Activated CD8-positive, alpha-beta T cell treated with anti-CD3 and anti-CD28 coated beads, Interleukin-2, amount 10 ng/mL, durations not matched to agents 7 days and 5 days (primary cell): ENCODE data around the gene MIEF1. TPM values are rescaled to one million over a fixed set of nuclear protein-coding genes. Genes with fewer than 3 reads are reported as not detected.

Experiments
- ATAC-seq: fragments of 150-1000 bp; cut with Tn5 transposase; one replicate; pipeline ENCODE4 v1.10.0; 2021; ENCODE audit warnings: moderate library complexity
- CTCF ChIA-PET: fragments of 350-600 bp; sonication (Branson Sonifier 250); formaldehyde crosslinking; loops from one replicate; lab custom pipeline; 2021; ENCODE audit warnings: antibody characterized with exemption; lab: Charles Lee
- POLR2A ChIA-PET: fragments of 350-600 bp; sonication (Branson Sonifier 250); formaldehyde crosslinking; loops from one replicate; lab custom pipeline; 2021; ENCODE audit warnings: antibody characterized with exemption; lab: Charles Lee
- DNase-seq: peaks from one replicate; pipeline ENCODE4 v3.0.0-alpha.2; 2020
- H3K27ac Mint-ChIP-seq: one replicate; pipeline ENCODE4 v1.8.0; 2021; ENCODE audit warnings: mild to moderate bottlenecking, mixed read lengths
- H3K27me3 Mint-ChIP-seq: one replicate; pipeline ENCODE4 v1.8.0; 2021; ENCODE audit warnings: low read depth, mixed read lengths
- H3K36me3 Mint-ChIP-seq: one replicate; pipeline ENCODE4 v1.8.0; 2021; ENCODE audit warnings: low read depth, mixed read lengths
- H3K4me1 Mint-ChIP-seq: one replicate; pipeline ENCODE4 v1.8.0; 2021; ENCODE audit warnings: low read depth, mixed read lengths
- H3K4me3 Mint-ChIP-seq: one replicate; pipeline ENCODE4 v1.8.0; 2021; ENCODE audit warnings: mild to moderate bottlenecking, mixed read lengths
- H3K9me3 Mint-ChIP-seq: one replicate; pipeline ENCODE4 v1.8.0; 2022; ENCODE audit warnings: mixed read lengths; ENCODE audit not compliant: insufficient read depth
- total RNA-seq, 2 experiments: library from RNA; stranded (reverse); gene quantifications; one replicate each; pipeline ENCODE4 v1.2.3, GENCODE V29; 2021

The MIEF1 gene
- total RNA-seq, 2 experiments from 2014 or later, result 37.9 to 38.2 TPM

- POLR2A ChIA-PET, result no interaction called here
- CTCF ChIA-PET, result no interaction called here
- H3K27me3 Mint-ChIP-seq, result no peaks in the 10 kb centered on the region
- peaks cover 29% of the 10 kb centered on the region for H3K4me1 Mint-ChIP-seq
- H3K9me3 Mint-ChIP-seq, result no peaks in the 10 kb centered on the region
- ATAC-seq, result no peak
- H3K36me3 Mint-ChIP-seq, result peaks cover 2% of the 10 kb centered on the region
- no peak for DNase-seq
- peak overlapping the region; percentile 32 for H3K27ac Mint-ChIP-seq
- H3K4me3 Mint-ChIP-seq, result no peak overlapping the region
These were observed 29.2 kb upstream of the MIEF1 start for GRCh38 chr22:39472570-39473556.

GRCh38 chr22:39473851-39474250 lies 28.2 kb upstream of the MIEF1 start:
- H3K9me3 Mint-ChIP-seq, result no peaks in the 10 kb centered on the region
- no peak overlapping the region for H3K27ac Mint-ChIP-seq
- ATAC-seq (no peak), DNase-seq (no peak)
- CTCF ChIA-PET, result no interaction called here
- no peaks in the 10 kb centered on the region for H3K27me3 Mint-ChIP-seq
- H3K36me3 Mint-ChIP-seq, result peaks cover 2% of the 10 kb centered on the region
- POLR2A ChIA-PET, result no interaction called here
- no peak overlapping the region for H3K4me3 Mint-ChIP-seq
- peaks cover 29% of the 10 kb centered on the region for H3K4me1 Mint-ChIP-seq

DNA sequence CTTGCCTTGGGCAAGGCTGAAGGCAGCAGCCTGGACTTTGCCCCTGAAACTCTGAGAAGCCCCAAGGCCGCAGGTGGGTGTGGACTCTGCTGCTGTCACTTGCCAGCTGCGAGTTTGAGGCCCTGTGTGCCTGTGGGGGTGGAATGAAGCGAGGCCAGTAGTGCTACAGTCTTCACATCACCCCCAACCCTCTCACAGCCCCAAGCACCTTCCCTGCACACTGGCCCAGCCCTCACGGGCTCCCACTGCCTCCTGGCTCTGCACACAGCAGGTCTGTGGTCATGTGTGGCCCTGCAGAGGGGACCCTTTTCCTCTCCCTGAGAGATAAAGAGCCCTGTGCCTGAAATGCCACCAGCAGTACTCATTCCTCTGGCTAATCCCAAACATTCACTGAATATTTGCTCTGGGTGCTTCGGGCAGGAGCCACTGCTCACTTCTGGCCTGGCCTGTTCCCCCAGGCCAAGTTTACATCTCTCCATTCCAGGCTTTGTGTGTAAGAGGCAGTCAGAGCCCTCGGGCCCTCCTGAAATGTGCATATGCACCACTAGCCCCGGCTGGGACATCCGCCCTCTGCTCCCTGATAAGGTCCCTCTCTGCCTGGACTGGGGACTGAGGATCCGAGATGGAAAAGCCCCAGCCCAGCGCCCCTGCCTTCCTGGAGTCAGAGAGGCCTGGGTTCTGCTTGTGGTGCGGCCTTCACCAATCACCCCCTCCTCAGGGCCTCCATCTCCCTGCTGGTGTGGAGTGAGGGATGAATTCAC lies 27.6 kb upstream of the MIEF1 start:
- ChIA-PET POLR2A (no interaction called here), CTCF (no interaction called here)
- Mint-ChIP-seq H3K27me3 (no peaks in the 10 kb centered on the region), H3K27ac (no peak overlapping the region), H3K36me3 (peaks cover 2% of the 10 kb centered on the region), H3K4me1 (peaks cover 29% of the 10 kb centered on the region), H3K4me3 (no peak overlapping the region), H3K9me3 (no peaks in the 10 kb centered on the region)
- no peak for DNase-seq
- no peak for ATAC-seq

- H3K36me3 Mint-ChIP-seq, result peaks cover 2% of the 10 kb centered on the region
- DNase-seq (no peak), ATAC-seq (no peak)
- CTCF ChIA-PET, result no interaction called here
- POLR2A ChIA-PET, result no interaction called here
- H3K4me3 Mint-ChIP-seq, result no peak overlapping the region
- no peaks in the 10 kb centered on the region for H3K27me3 Mint-ChIP-seq
- peaks cover 27% of the 10 kb centered on the region for H3K4me1 Mint-ChIP-seq
- H3K9me3 Mint-ChIP-seq, result no peaks in the 10 kb centered on the region
- no peak overlapping the region for H3K27ac Mint-ChIP-seq
These were observed 26.8 kb upstream of the MIEF1 start for GRCh38 chr22:39475337-39475736.

- H3K9me3 Mint-ChIP-seq, result no peaks in the 10 kb centered on the region
- DNase-seq (no peak), ATAC-seq (no peak)
- ChIA-PET POLR2A (no interaction called here), CTCF (interaction anchor here (1.3 kb wide), 1 partner anchor 18 kb away, joined by 3 read pairs; no protein-coding TSS in a partner anchor)
- no peak overlapping the region for H3K27ac Mint-ChIP-seq
- H3K4me1 Mint-ChIP-seq, result peaks cover 22% of the 10 kb centered on the region
- no peak overlapping the region for H3K4me3 Mint-ChIP-seq
- H3K27me3 Mint-ChIP-seq, result no peaks in the 10 kb centered on the region
- peaks cover 2% of the 10 kb centered on the region for H3K36me3 Mint-ChIP-seq
These were observed 26.2 kb upstream of the MIEF1 start for GRCh38 chr22:39475902-39476301.

- no peaks in the 10 kb centered on the region for H3K9me3 Mint-ChIP-seq
- peaks cover 16% of the 10 kb centered on the region for H3K4me1 Mint-ChIP-seq
- peaks cover 2% of the 10 kb centered on the region for H3K36me3 Mint-ChIP-seq
- no peak overlapping the region for H3K4me3 Mint-ChIP-seq
- ChIA-PET CTCF (interaction anchor here (1.3 kb wide), 1 partner anchor 18 kb away, joined by 3 read pairs; no protein-coding TSS in a partner anchor), POLR2A (no interaction called here)
- DNase-seq (no peak), ATAC-seq (no peak)
- no peak overlapping the region for H3K27ac Mint-ChIP-seq
- no peaks in the 10 kb centered on the region for H3K27me3 Mint-ChIP-seq
These were observed 25.4 kb upstream of the MIEF1 start for GRCh38 chr22:39476664-39477063.

- no peak for ATAC-seq
- no peaks in the 10 kb centered on the region for H3K27me3 Mint-ChIP-seq
- no peak overlapping the region for H3K27ac Mint-ChIP-seq
- POLR2A ChIA-PET, result no interaction called here
- DNase-seq, result no peak
- no peak overlapping the region for H3K4me3 Mint-ChIP-seq
- no peaks in the 10 kb centered on the region for H3K9me3 Mint-ChIP-seq
- peaks cover 7% of the 10 kb centered on the region for H3K4me1 Mint-ChIP-seq
- CTCF ChIA-PET, result interaction anchor here (1.7 to 1.8 kb wide), 2 partner anchors 19 to 52 kb away, joined by 3 to 6 read pairs; no protein-coding TSS in a partner anchor
- peaks cover 2% of the 10 kb centered on the region for H3K36me3 Mint-ChIP-seq
These were observed 24.5 kb upstream of the MIEF1 start for GRCh38 chr22:39477542-39477941.

DNA sequence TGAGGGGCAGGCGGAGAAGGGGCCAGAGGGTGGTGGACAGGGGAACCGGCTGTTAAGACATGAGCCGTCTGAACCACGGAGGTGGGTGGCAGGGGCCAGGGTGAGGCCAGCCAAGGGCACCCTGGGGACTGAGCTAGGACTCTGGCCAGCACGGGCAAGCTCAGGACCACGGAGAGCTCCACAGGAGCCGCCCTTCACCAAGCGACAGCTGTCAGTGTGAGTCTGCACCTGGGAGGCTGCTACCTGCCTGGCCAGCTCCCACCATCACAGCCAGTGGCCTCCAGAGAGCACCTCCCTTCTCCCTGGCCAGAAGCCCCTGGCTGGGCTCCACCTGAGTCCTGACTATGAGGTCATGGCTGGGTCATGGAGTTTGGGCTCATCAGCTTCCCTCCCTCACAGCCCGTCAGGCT lies 23.6 kb upstream of the MIEF1 start:
- ChIA-PET POLR2A (interaction anchor here (0.7 kb wide), 1 partner anchor 565 kb away, joined by 3 read pairs; no protein-coding TSS in a partner anchor), CTCF (interaction anchor here (1.7 to 1.8 kb wide), 2 partner anchors 18 to 51 kb away, joined by 3 to 6 read pairs; no protein-coding TSS in a partner anchor)
- Mint-ChIP-seq H3K36me3 (peaks cover 2% of the 10 kb centered on the region), H3K27me3 (no peaks in the 10 kb centered on the region), H3K27ac (no peak overlapping the region), H3K4me1 (no peaks in the 10 kb centered on the region), H3K9me3 (no peaks in the 10 kb centered on the region), H3K4me3 (no peak overlapping the region)
- DNase-seq (peak; percentile 58), ATAC-seq (peak; percentile 59)

DNA sequence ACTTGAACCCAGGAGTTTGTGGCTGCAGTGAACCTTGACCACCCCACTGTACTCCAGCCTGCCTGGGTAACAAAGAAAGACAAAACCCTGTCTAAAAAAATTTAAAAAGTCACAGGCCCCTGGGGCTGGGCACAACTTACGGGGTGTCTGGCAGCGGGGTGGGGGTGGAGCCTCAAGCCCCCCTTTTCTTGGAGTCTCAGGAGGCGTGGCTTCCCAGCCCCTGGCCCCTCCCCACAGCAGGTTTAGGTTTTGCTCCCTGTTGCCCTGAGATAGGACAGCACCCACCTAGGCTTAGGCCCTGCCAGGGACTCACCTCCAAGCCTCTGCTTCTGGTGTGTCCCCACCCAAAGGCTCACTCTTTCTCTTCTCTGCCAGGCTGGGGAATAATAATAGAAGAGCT lies 22.8 kb upstream of the MIEF1 start:
- Mint-ChIP-seq H3K27ac (no peak overlapping the region), H3K9me3 (no peaks in the 10 kb centered on the region), H3K27me3 (no peaks in the 10 kb centered on the region), H3K4me1 (no peaks in the 10 kb centered on the region), H3K4me3 (no peak overlapping the region), H3K36me3 (peaks cover 2% of the 10 kb centered on the region)
- DNase-seq (no peak), ATAC-seq (no peak)
- POLR2A ChIA-PET, result interaction anchor here (0.7 kb wide), 1 partner anchor 564 kb away, joined by 3 read pairs; no protein-coding TSS in a partner anchor
- CTCF ChIA-PET, result interaction anchor here (1.7 kb wide), 1 partner anchor 50 kb away, joined by 3 read pairs; no protein-coding TSS in a partner anchor

GRCh38 chr22:39480557-39480956 lies 21.5 kb upstream of the MIEF1 start:
- no peaks in the 10 kb centered on the region for H3K9me3 Mint-ChIP-seq
- POLR2A ChIA-PET, result no interaction called here
- H3K27me3 Mint-ChIP-seq, result no peaks in the 10 kb centered on the region
- H3K4me1 Mint-ChIP-seq, result no peaks in the 10 kb centered on the region
- CTCF ChIA-PET, result no interaction called here
- peaks cover 2% of the 10 kb centered on the region for H3K36me3 Mint-ChIP-seq
- H3K4me3 Mint-ChIP-seq, result no peak overlapping the region
- no peak overlapping the region for H3K27ac Mint-ChIP-seq
- ATAC-seq (no peak), DNase-seq (no peak)

GRCh38 chr22:39481054-39481453 lies 21.0 kb upstream of the MIEF1 start:
- H3K4me3 Mint-ChIP-seq, result no peak overlapping the region
- no peaks in the 10 kb centered on the region for H3K9me3 Mint-ChIP-seq
- ATAC-seq (no peak), DNase-seq (no peak)
- CTCF ChIA-PET, result no interaction called here
- no peak overlapping the region for H3K27ac Mint-ChIP-seq
- H3K36me3 Mint-ChIP-seq, result no peaks in the 10 kb centered on the region
- no peaks in the 10 kb centered on the region for H3K27me3 Mint-ChIP-seq
- POLR2A ChIA-PET, result no interaction called here
- no peaks in the 10 kb centered on the region for H3K4me1 Mint-ChIP-seq
